Neuronal stem cell (in vitro differentiated cells): ENCODE results near the gene STX16.

Experiments
- DNase-seq: peaks from one replicate; pipeline ENCODE4 v3.0.0-alpha.2; 2013; ENCODE audit warnings: low spot score
- H2AFZ ChIP-seq: one replicate; pipeline ENCODE4 v1.6.1; 2013; ENCODE audit warnings: mild to moderate bottlenecking, low read length, inconsistent platforms
- H2AK5ac ChIP-seq: 2 replicates; pipeline ENCODE4 v1.6.1; 2013; ENCODE audit warnings: low read depth, mild to moderate bottlenecking, inconsistent platforms, low read length, moderate library complexity, mixed read lengths
- H2BK120ac ChIP-seq: 2 replicates; pipeline ENCODE4 v1.6.1; 2013; ENCODE audit warnings: low read depth, mild to moderate bottlenecking, inconsistent platforms, low read length, moderate library complexity, mixed read lengths
- H2BK12ac ChIP-seq: one replicate; pipeline ENCODE4 v1.6.1; 2013; ENCODE audit warnings: low read length, inconsistent platforms
- H2BK15ac ChIP-seq: 2 replicates; pipeline ENCODE4 v1.6.1; 2013; ENCODE audit warnings: mild to moderate bottlenecking, low read length, inconsistent platforms, mixed read lengths
- H2BK5ac ChIP-seq: one replicate; pipeline ENCODE4 v1.6.1; 2013; ENCODE audit warnings: inconsistent platforms, mild to moderate bottlenecking, low read length, moderate library complexity
- H3K14ac ChIP-seq: one replicate; pipeline ENCODE4 v1.6.1; 2013; ENCODE audit warnings: low read length, inconsistent platforms
- H3K18ac ChIP-seq: 2 replicates; pipeline ENCODE4 v1.6.1; 2013; ENCODE audit warnings: low read length, inconsistent platforms
- H3K23ac ChIP-seq: 2 replicates; pipeline ENCODE4 v1.6.1; 2013; ENCODE audit warnings: low read depth, mild to moderate bottlenecking, mixed read lengths, low read length, inconsistent platforms; ENCODE audit not compliant: poor library complexity
- H3K27ac ChIP-seq: replicated peaks from 3 replicates; pipeline ENCODE4 v1.5.1; 2013; ENCODE audit warnings: low read length, inconsistent platforms
- H3K27me3 ChIP-seq, 3 experiments: 2 replicates each; pipeline ENCODE4 v1.6.1; 2013; ENCODE audit warnings: low read length in 3 of 3, mild to moderate bottlenecking in 2 of 3, inconsistent platforms in 1 of 3, low read depth in 1 of 3, mixed read lengths in 1 of 3, moderate library complexity in 1 of 3; ENCODE audit not compliant: control insufficient read depth in 3 of 3, insufficient read depth in 3 of 3
- H3K36me3 ChIP-seq, 2 donors: replicated peaks in 1 of 2; 2 replicates each; pipeline ENCODE4 v1.6.1; 2013; ENCODE audit warnings: low read length in 2 of 2; ENCODE audit not compliant: control insufficient read depth in 2 of 2, insufficient read depth in 2 of 2
- H3K4ac ChIP-seq: 2 replicates; pipeline ENCODE4 v1.6.1; 2013; ENCODE audit warnings: inconsistent platforms, mild to moderate bottlenecking, low read length, moderate library complexity
- H3K4me1 ChIP-seq, 2 donors: 1 replicate in 1 of 2; 2 replicates in 1 of 2; pipeline ENCODE4 v1.6.1; 2013; ENCODE audit warnings: low read length in 2 of 2, low read depth in 1 of 2; ENCODE audit not compliant: control insufficient read depth in 2 of 2, insufficient read depth in 1 of 2
- H3K4me2 ChIP-seq: one replicate; pipeline ENCODE4 v1.6.1; 2013; ENCODE audit warnings: mild to moderate bottlenecking, low read length, inconsistent platforms; ENCODE audit not compliant: insufficient read depth, poor library complexity, severe bottlenecking
- H3K4me3 ChIP-seq, 2 donors: 2 replicates each; pipeline ENCODE4 v1.5.1; 2013; ENCODE audit warnings: low read length in 2 of 2, mild to moderate bottlenecking in 2 of 2, inconsistent platforms in 1 of 2, moderate library complexity in 1 of 2
- H3K79me1 ChIP-seq: one replicate; pipeline ENCODE4 v1.6.1; 2013; ENCODE audit warnings: low read depth, mild to moderate bottlenecking, inconsistent platforms, low read length, moderate library complexity
- H3K9ac ChIP-seq: one replicate; pipeline ENCODE4 v1.6.1; 2013; ENCODE audit warnings: mild to moderate bottlenecking, low read depth, low read length, inconsistent platforms; ENCODE audit not compliant: poor library complexity
- H3K9me3 ChIP-seq, 2 donors: replicated peaks in 1 of 2; 2 replicates each; pipeline versions ENCODE3 to v1.6.1; 2013; ENCODE audit warnings: low read length in 2 of 2, mild to moderate bottlenecking in 2 of 2, inconsistent platforms in 1 of 2, low read depth in 1 of 2, mixed read lengths in 1 of 2, moderate library complexity in 1 of 2; ENCODE audit not compliant: control insufficient read depth in 2 of 2, insufficient read depth in 1 of 2
- H4K8ac ChIP-seq: one replicate; pipeline ENCODE4 v1.6.1; 2013; ENCODE audit warnings: low read depth, mild to moderate bottlenecking, inconsistent platforms, low read length, moderate library complexity
- H4K91ac ChIP-seq: one replicate; pipeline ENCODE4 v1.6.1; 2013; ENCODE audit warnings: low read length, low read depth, mild to moderate bottlenecking, inconsistent platforms; ENCODE audit not compliant: poor library complexity
- WGBS, 2 donors: extraction: QIAGEN DNeasy Blood & Tissue Kit; methylation state at CpG; one replicate each; pipeline ENCODE4 v1.1.7; 2013; ENCODE audit warnings: missing lambda C conversion rate in 2 of 2, mixed read lengths in 1 of 2; ENCODE audit not compliant: insufficient read length in 2 of 2, insufficient replicate concordance in 1 of 2; ENCODE audit errors: extremely low coverage in 2 of 2; 5-methylcytosine and 5-hydroxymethylcytosine counted together

Gene STX16

DNA sequence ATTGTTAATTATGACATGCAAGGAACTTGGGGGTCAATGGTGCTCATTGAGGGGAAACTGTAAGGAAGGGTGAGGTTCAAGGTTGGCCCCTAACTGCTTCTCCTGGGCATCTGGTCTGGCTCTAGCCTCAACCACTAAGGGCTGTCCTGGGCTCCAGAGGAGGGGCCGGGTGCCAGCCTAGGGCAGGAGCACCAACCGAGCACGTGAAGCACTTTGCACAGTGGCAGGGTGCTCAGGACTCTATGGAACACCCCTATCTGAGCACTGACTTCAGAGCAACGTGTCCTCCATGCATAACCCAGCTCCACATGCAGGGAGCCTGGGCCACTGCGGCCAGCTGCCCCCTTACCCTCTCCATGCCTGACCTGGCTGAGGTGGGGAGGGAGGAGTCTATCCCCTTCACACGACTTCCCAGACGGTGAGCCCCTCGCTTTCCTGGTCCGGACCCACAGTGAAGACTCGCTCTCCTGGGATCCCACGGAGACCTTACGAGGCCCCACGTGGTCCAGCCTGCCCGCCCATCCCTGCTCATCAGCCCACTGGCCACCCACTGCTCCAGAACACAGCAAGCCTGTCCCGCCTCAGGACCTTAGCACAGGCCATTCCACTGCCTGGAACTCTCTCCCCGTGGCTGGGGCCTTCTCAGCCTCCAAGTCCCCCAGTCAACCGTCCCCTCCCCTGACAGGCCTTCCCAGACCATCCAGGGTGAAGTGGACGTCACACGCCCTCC is 40.8 kb upstream of the STX16 start:
- no peak overlapping the region for H2BK15ac ChIP-seq
- no peak overlapping the region for H3K4ac ChIP-seq
- no peak overlapping the region for H4K8ac ChIP-seq
- no peak overlapping the region for H3K14ac ChIP-seq
- H3K4me3 ChIP-seq, result peak overlapping the region in 1 of 2 donors; percentile 10
- H3K79me1 ChIP-seq, result no peaks in the 10 kb centered on the region
- no peak overlapping the region for H2BK5ac ChIP-seq
- no peak overlapping the region for H3K9ac ChIP-seq
- peak overlapping the region; percentile 47 for H2BK120ac ChIP-seq
- H4K91ac ChIP-seq, result peak overlapping the region; percentile 56
- no CpG with 5 or more reads among the region's 19 CpGs for WGBS, 2 donors
- H3K9me3 ChIP-seq, result no peaks in the 10 kb centered on the region
- H3K18ac ChIP-seq, result peak overlapping the region; percentile 8
- H2AFZ ChIP-seq, result no peak overlapping the region
- peak overlapping the region; percentile 54 for H2AK5ac ChIP-seq
- peaks cover 0 to 4% of the 10 kb centered on the region in 2 donors for H3K4me1 ChIP-seq
- H3K27me3 ChIP-seq, result peaks cover 0 to 23% (median 0%) of the 10 kb centered on the region in 3 experiments
- peak overlapping the region; percentile 56 for H3K23ac ChIP-seq
- no peak overlapping the region for H2BK12ac ChIP-seq
- DNase-seq, result no peak
- no peaks in the 10 kb centered on the region for H3K36me3 ChIP-seq
- no peak overlapping the region for H3K27ac ChIP-seq
- no peak overlapping the region for H3K4me2 ChIP-seq

DNA sequence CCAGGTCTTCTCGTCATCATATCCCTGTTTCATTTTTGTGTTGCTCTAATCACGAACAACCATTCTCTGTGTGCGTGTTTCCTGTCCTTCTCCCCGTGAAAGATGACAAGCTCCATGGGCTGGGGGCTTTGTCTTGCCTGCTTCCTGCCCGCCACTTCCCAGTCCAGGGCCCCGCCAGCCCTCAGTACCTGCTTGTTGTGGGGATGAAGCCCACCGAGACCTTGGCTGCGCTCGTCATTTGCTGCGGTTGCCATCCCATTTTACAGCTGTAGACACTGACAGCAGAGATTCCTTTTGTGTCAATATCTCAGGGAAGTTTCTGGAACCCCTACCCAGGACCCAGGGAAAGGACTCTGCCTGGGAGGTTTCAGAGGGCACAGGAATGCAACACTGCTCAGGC is 40.3 kb upstream of the STX16 start:
- no peak overlapping the region for H2BK12ac ChIP-seq
- H3K27ac ChIP-seq, result no peak overlapping the region
- DNase-seq, result no peak
- no peak overlapping the region for H3K14ac ChIP-seq
- H4K8ac ChIP-seq, result no peak overlapping the region
- H3K9me3 ChIP-seq, result no peaks in the 10 kb centered on the region
- H2AK5ac ChIP-seq, result no peak overlapping the region
- peak overlapping the region; percentile 35 for H3K18ac ChIP-seq
- no peak overlapping the region for H2BK5ac ChIP-seq
- no peak overlapping the region for H2BK15ac ChIP-seq
- no peak overlapping the region for H2AFZ ChIP-seq
- H2BK120ac ChIP-seq, result no peak overlapping the region
- H3K27me3 ChIP-seq, result peaks cover 0 to 19% (median 0%) of the 10 kb centered on the region in 3 experiments
- no peak overlapping the region for H3K4me3 ChIP-seq
- H3K9ac ChIP-seq, result no peak overlapping the region
- H3K4ac ChIP-seq, result no peak overlapping the region
- peaks cover 0 to under 1% of the 10 kb centered on the region in 2 donors for H3K4me1 ChIP-seq
- no CpG with 5 or more reads among the region's 10 CpGs for WGBS, 2 donors
- H3K23ac ChIP-seq, result peak overlapping the region; percentile 56
- H3K4me2 ChIP-seq, result no peak overlapping the region
- no peak overlapping the region for H4K91ac ChIP-seq
- H3K36me3 ChIP-seq, result no peaks in the 10 kb centered on the region
- H3K79me1 ChIP-seq, result no peaks in the 10 kb centered on the region

DNA sequence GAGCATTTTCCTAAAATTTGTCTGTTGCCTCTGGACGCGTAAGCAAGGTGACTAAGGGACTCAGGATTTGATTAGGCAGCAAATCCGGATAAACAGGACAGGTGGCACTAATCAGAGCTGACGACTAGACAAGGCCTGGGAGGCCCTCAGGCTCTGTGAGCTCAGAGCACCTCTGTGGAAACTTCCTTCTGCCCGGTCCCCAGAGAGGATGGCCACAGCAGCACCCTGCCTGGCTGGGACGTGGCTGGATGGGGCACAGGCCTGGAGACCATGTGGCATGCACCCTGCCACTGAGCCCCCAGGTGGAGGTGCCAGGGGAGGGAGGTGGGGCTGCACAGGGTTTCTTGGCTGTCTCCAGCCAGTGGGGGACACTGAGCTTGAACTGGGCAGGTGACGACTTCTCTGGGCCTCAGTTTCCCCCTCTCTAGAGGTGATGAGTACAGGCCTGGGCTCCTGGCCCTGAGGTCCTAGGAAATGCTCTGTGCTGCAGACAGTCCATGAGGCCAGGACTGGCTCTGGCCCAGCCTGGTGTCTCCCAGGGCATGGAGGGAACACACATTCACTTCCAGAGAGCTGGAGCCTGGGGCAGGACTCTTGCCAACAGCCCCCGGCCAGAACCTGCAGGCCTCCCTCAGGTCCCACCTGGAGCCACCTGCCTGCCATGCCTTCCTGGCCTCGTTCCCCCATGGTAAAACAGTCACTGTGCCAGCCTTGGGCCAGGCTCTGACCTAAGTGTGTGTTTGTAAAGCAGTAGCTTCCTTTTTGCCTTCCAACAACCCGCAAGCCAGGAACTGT is 39.6 kb upstream of the STX16 start:
- DNase-seq, result no peak
- Histone ChIP-seq H2BK120ac (peak overlapping the region; percentile 51), H3K79me1 (no peaks in the 10 kb centered on the region), H4K8ac (no peak overlapping the region), H4K91ac (peak overlapping the region; percentile 82), H3K14ac (no peak overlapping the region), H2AFZ (no peak overlapping the region), H3K4me1 (no peaks in the 10 kb centered on the region), H3K18ac (no peak overlapping the region), H2AK5ac (peak overlapping the region; percentile 68), H3K9me3 (no peaks in the 10 kb centered on the region), H3K9ac (no peak overlapping the region), H3K4ac (peak overlapping the region; percentile 29), H2BK12ac (peak overlapping the region; percentile 46), H3K23ac (peak overlapping the region; percentile 49), H2BK5ac (no peak overlapping the region), H2BK15ac (peak overlapping the region; percentile 52), H3K36me3 (no peaks in the 10 kb centered on the region), H3K4me2 (no peak overlapping the region), H3K27me3 (peaks cover 0 to 15% (median 0%) of the 10 kb centered on the region in 3 experiments), H3K4me3 (no peak overlapping the region), H3K27ac (no peak overlapping the region)
- WGBS, 2 donors, result no CpG with 5 or more reads among the region's 10 CpGs

DNA sequence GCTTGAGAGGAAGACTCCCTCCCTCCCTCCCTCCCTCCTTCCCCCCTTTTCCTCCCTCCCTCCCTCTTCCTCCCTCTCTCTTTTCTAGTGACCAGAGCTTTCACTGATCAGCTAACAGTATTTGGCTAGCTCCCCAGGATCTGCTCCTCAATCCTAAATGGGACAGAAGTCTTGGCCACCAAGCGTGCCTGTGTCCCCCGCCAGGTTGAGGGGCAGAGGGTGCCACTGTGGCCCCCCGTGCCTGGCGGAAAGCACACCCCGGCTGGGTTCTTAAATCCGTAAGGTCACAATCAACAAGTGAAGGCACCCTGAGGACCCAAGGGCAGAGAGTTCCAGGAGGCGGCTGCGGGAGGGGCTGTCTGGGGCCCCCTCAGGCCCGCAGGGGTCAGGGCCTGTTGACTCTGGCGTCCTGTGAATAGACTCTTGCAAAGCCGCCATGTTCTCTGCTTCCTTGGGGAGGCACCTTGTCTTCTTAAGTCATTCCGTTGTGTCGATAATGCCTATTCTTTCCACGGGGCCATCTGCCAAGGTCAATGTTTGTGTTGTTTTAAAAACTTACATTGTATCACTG is 38.9 kb upstream of the STX16 start:
- Histone ChIP-seq H2AK5ac (peak overlapping the region; percentile 45), H2BK120ac (no peak overlapping the region), H3K27ac (no peak overlapping the region), H3K23ac (no peak overlapping the region), H4K91ac (no peak overlapping the region), H3K79me1 (no peaks in the 10 kb centered on the region), H3K27me3 (peaks cover 0 to 12% (median 0%) of the 10 kb centered on the region in 3 experiments), H2BK5ac (no peak overlapping the region), H3K4me2 (no peak overlapping the region), H2AFZ (no peak overlapping the region), H2BK15ac (no peak overlapping the region), H3K36me3 (no peaks in the 10 kb centered on the region), H2BK12ac (no peak overlapping the region), H3K4ac (no peak overlapping the region), H3K9me3 (peaks cover 0 to 3% of the 10 kb centered on the region in 2 donors), H4K8ac (no peak overlapping the region), H3K4me1 (no peaks in the 10 kb centered on the region), H3K18ac (no peak overlapping the region), H3K14ac (no peak overlapping the region), H3K9ac (no peak overlapping the region), H3K4me3 (no peak overlapping the region)
- DNase-seq, result no peak
- WGBS, 2 donors, result no CpG with 5 or more reads among the region's 14 CpGs
